GM19468 (cell line): Measurements from ENCODE around the gene DUS1L.

Source experiments
- ATAC-seq: cut with Tn5 transposase; IDR thresholded peaks from one replicate; pipeline ENCODE4 v1.9.1; 2021; ENCODE audit warnings: mild to moderate bottlenecking, moderate library complexity, moderate number of reproducible peaks; ENCODE audit not compliant: unreplicated experiment; ENCODE audit errors: extremely low read depth

Gene DUS1L

GRCh38 chr17:82059272-82060000 lies 6.2 kb downstream of the DUS1L start:
- no peak for ATAC-seq

GRCh38 chr17:82058855-82059249 lies 6.8 kb downstream of the DUS1L start:
- no peak for ATAC-seq

- no peak for ATAC-seq
Measured at GRCh38 chr17:82058230-82058854, 7.3 kb downstream of the DUS1L start.

- ATAC-seq: no peak
Measured at GRCh38 chr17:82056729-82057621, 8.6 kb downstream of the DUS1L start.

GRCh38 chr17:82055965-82056728 lies 9.5 kb downstream of the DUS1L start:
- ATAC-seq: no peak

GRCh38 chr17:82055023-82055964 lies 10.3 kb downstream of the DUS1L start:
- ATAC-seq: no peak

GRCh38 chr17:82054351-82055022 lies 11.1 kb downstream of the DUS1L start:
- no peak for ATAC-seq

- ATAC-seq: no peak
Measured at GRCh38 chr17:82053556-82054263, 11.9 kb downstream of the DUS1L start.

GRCh38 chr17:82053130-82053529 lies 12.5 kb downstream of the DUS1L start:
- ATAC-seq: no peak

GRCh38 chr17:82052638-82053059 lies 13.0 kb downstream of the DUS1L start:
- no peak for ATAC-seq

- ATAC-seq: no peak
Measured at GRCh38 chr17:82051776-82052637, 13.6 kb downstream of the DUS1L start, which contains the start of the genes GPS1 and RFNG. Gene GPS1, plus strand, starts transcription at chr17:82051898. Its CDS starts 34 bp downstream, at chr17:82051932. Gene RFNG, minus strand, starts transcription at chr17:82051811. Its CDS starts 45 bp downstream, at chr17:82051766.

GRCh38 chr17:82050761-82051641 lies 14.6 kb downstream of the DUS1L start:
- ATAC-seq: no peak

- ATAC-seq: no peak
Measured at GRCh38 chr17:82050152-82050760, 15.3 kb downstream of the DUS1L start.

GRCh38 chr17:82049521-82049971 lies 16.1 kb downstream of the DUS1L start:
- ATAC-seq: no peak

GRCh38 chr17:82049106-82049505 lies 16.5 kb downstream of the DUS1L start:
- no peak for ATAC-seq
